ENCODE data around the gene NEK11.

The NEK11 gene

DNA sequence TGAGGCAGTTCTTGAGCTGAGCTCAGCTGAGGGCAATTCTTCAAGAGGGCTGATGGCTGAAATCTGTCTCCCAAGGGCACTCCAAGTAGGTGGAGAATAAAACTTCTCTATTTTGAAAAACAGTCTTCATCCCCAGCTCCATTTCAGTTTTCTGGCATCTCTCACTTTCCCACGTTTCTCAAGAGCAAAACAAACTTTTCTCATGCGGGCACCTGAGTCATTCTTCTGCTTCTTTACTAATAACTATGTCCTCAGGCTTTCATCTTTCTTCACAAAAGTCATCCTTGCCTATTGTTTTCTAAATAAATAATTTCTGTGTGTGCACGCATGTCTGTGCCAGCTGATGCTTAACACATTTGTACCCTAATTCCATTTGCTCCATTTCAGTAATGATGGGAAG is 258.8 kb downstream of the NEK11 start:
- H3K4me3 ChIP-seq (ENCODE audit: low read depth, low read length): no peak overlapping the region
- TF ChIP-seq, protein P1, sequence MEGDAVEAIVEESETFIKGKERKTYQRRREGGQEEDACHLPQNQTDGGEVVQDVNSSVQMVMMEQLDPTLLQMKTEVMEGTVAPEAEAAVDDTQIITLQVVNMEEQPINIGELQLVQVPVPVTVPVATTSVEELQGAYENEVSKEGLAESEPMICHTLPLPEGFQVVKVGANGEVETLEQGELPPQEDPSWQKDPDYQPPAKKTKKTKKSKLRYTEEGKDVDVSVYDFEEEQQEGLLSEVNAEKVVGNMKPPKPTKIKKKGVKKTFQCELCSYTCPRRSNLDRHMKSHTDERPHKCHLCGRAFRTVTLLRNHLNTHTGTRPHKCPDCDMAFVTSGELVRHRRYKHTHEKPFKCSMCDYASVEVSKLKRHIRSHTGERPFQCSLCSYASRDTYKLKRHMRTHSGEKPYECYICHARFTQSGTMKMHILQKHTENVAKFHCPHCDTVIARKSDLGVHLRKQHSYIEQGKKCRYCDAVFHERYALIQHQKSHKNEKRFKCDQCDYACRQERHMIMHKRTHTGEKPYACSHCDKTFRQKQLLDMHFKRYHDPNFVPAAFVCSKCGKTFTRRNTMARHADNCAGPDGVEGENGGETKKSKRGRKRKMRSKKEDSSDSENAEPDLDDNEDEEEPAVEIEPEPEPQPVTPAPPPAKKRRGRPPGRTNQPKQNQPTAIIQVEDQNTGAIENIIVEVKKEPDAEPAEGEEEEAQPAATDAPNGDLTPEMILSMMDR (IDR thresholded peaks at IDR 0.05; ENCODE audit: control insufficient read depth, extremely low read depth, insufficient read depth): no peak
- no peak for DNase-seq (ENCODE audit: low read depth)

GRCh38 chr3:131299836-131300235 is 273.2 kb downstream of the NEK11 start:
- no peak overlapping the region for H3K4me3 ChIP-seq (ENCODE audit: low read depth, low read length)
- DNase-seq (ENCODE audit: low read depth): no peak
- TF ChIP-seq, protein P1 (IDR thresholded peaks at IDR 0.05; ENCODE audit: control insufficient read depth, extremely low read depth, insufficient read depth): no peak

DNA sequence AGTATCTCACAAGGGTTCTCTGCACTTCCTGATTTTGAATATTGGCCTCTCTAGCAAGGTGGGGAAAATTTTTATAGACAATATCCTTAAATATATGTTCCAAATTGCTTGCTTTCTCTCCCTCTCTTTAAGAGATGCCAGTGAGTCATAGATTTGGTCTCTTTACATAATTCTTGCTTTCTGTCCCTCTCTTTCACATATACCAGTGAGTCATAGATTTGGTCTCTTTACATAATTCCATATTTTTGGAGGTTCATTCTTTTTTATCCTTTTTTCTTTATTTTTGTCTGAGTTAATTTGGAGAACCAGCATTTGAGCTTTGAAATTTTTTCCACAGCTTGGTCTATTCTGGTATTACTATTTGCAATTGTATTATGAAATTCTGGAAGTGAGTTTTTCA is 277.2 kb downstream of the NEK11 start:
- no peak overlapping the region for H3K4me3 ChIP-seq (ENCODE audit: low read depth, low read length)
- TF ChIP-seq, protein P1 (IDR thresholded peaks at IDR 0.05; ENCODE audit: control insufficient read depth, extremely low read depth, insufficient read depth): no peak
- DNase-seq (ENCODE audit: low read depth): no peak

GRCh38 chr3:131304890-131305289 is 278.2 kb downstream of the NEK11 start:
- no peak overlapping the region for H3K4me3 ChIP-seq (ENCODE audit: low read depth, low read length)
- no peak for DNase-seq (ENCODE audit: low read depth)
- TF ChIP-seq, protein P1 (IDR thresholded peaks at IDR 0.05; ENCODE audit: control insufficient read depth, extremely low read depth, insufficient read depth): no peak

GRCh38 chr3:131306242-131306641 is 279.6 kb downstream of the NEK11 start:
- no peak overlapping the region for H3K4me3 ChIP-seq (ENCODE audit: low read depth, low read length)
- no peak for DNase-seq (ENCODE audit: low read depth)
- TF ChIP-seq, protein P1 (IDR thresholded peaks at IDR 0.05; ENCODE audit: control insufficient read depth, extremely low read depth, insufficient read depth): no peak

GRCh38 chr3:131314318-131314717 is 287.6 kb downstream of the NEK11 start:
- DNase-seq (ENCODE audit: low read depth): no peak
- TF ChIP-seq, protein P1 (IDR thresholded peaks at IDR 0.05; ENCODE audit: control insufficient read depth, extremely low read depth, insufficient read depth): no peak
- no peak overlapping the region for H3K4me3 ChIP-seq (ENCODE audit: low read depth, low read length)

GRCh38 chr3:131315162-131315561 is 288.5 kb downstream of the NEK11 start:
- no peak for DNase-seq (ENCODE audit: low read depth)
- TF ChIP-seq, protein P1 (IDR thresholded peaks at IDR 0.05; ENCODE audit: control insufficient read depth, extremely low read depth, insufficient read depth): no peak
- no peak overlapping the region for H3K4me3 ChIP-seq (ENCODE audit: low read depth, low read length)
